Inflammatory macrophage treated with lipopolysaccharide for 4 hours (primary cell): Measurements from ENCODE around the gene BRD1.
"Not testable (repeated sequence)": the region's sequence is repeated elsewhere in the genome, so short reads cannot be mapped to it uniquely, and the experiment has no call there.

Experiments used
- DNase-seq: peaks from one replicate; pipeline ENCODE4 v3.0.0-alpha.2; 2020

The BRD1 gene

GRCh38 chr22:49781886-49782285 lies 45.8 kb downstream of the BRD1 start:
- not testable (repeated sequence) for DNase-seq

GRCh38 chr22:49781289-49781782 lies 46.3 kb downstream of the BRD1 start:
- no peak for DNase-seq

DNA sequence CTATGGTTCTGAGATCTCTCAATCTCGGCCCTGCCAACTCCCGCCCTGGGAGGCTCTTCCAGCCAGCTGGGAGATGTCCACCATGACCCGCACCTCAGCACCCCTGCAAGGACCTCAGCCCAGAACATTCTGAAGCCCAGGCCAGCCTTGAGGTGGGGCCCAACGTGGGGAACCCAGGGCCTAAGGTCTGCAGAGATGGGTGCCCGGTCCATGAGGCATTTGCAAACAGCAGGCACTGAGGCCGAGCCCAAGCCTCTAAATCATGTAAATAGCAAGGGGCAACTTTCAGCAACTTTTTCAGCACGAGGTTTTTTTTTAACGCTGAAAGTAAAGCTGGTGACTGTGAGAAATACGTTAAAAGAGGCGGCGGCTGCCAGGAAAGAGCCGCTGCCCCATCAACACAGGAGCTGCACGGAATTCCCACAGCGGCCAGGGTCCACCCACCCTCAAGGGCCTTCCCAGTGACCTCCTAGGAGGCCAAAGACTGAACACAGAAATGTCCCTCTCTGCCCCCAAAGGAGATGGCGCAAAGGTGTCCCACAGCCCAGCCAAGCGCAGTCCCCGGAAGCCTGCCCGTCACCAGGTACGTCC lies 46.9 kb downstream of the BRD1 start:
- no peak for DNase-seq

GRCh38 chr22:49779853-49780697 lies 47.6 kb downstream of the BRD1 start:
- peak; percentile 53 for DNase-seq

DNA sequence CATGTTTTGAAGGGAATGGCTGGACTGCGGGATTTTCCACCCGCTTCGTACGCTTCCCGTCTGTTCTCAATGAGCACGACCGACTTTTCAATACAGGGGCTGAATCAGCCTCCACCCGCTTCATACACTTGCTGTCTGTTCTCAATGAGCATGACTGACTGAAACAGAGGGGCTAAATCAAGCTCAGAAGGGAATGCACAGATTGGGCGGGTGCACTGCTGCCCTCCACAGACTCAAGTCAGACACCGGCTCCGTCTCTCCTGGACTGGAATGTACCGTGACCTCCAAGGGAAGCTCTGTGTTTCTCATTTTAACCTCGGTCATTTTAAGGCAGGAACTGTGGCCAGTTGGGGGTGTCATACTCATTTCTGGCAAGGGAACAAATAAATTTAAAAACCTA lies 48.5 kb downstream of the BRD1 start:
- no peak for DNase-seq

GRCh38 chr22:49777569-49778249 lies 50.0 kb downstream of the BRD1 start:
- no peak for DNase-seq

DNA sequence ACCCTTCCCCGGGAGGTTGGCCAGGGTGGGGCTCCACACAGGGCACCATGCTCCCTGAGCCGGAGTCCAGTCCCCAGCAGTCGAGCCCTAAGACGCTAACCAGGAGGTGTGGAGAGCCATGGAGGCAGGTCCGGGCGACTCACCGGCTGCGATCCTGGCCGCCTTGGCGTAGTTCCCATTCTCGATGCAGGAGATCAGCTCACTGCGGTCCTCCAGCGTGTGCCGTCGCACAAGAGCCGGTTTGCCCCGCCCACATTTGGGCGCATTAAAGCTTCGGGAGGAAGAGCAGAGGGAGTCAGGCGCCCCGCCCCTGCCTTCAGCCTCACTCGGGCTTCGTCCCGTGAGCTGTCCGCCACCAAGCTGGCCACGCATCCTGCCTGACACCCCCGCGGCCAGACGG lies 50.8 kb downstream of the BRD1 start:
- DNase-seq: no peak

DNA sequence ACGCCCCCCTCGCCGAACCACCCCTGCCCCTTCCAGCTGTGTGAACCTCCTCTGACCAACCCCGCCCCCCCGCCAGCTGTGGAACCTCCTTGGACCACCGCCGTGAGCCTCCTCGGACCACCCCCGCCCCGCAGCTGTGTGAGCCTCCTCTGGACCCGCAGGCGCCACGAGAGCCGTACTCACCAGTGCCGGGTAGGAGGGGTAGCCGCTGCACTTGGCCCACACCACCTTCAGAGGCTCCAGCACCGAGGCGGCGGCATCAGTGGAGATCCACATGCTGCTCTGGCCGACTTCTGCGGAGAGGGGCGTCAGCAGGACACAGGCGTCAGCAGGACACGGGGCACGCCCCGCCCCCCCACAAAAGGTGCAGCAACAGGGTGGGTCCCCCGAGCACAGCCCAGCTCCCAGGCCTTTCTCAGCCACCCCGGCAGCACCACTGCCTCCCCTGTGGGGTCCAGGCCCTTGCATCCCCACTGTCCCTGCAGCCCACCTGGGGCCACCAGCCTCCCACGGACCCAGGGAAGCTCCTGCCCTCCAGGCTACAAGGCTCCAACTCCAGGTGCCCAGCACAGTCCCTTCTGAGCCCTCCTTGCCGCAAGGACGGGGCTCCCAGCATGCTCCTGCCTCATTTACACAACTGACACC lies 51.7 kb downstream of the BRD1 start:
- no peak for DNase-seq

DNA sequence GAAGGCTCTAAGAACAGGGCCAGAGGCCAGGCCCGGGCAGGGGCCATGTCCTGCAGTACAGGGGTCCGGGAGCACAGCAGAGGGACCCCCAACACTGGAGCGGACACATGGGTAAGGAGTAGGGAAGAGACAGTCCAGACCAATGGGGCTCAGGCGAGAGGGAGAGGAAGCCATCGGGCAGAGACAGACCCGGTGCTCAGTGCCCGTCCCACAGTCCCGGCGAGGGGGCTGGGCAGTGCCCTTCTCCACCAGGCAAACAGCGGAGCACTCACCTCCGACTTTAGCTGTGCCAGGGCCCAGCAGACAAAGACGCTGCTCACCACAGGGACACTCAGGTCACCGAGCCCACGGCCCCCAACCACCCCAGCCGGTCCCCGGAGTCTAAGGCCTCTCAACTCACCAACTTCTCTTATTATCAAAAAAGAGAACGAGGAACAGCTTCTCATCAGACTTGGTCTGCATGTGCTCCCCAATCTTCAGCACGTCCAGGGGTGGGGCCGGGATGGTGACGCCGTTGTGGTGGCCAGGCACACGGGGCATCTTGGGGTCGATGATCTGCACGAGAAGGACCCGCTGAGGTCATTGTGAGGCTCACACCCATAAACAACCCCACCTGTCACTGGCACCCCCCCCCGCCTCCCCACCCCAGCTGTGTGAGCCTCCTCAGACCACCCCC lies 52.3 kb downstream of the BRD1 start:
- DNase-seq: no peak

GRCh38 chr22:49774499-49775151 lies 53.0 kb downstream of the BRD1 start:
- DNase-seq: no peak

DNA sequence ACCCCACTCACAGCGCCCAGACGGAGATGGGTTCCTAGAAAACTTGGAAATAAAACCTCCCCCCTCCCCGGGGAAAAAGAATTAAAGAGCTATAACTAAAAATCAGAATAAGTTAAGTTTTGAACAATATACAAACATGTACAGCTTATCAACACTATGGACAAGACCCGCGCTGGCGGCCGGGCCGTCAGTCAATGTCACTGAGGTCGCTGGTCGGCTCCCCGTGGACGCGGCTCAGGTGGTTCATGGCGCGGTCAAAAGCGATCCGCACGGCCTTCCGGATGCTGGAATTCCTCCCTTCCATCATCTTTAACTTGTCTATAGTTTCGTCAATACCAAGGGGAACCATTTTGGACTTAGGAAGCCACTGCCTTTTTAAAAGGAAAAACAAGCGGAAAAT lies 53.6 kb downstream of the BRD1 start:
- no peak for DNase-seq

GRCh38 chr22:49773531-49773930 lies 54.1 kb downstream of the BRD1 start:
- DNase-seq: no peak

- DNase-seq: no peak
Observed at GRCh38 chr22:49772692-49773091, 55.0 kb downstream of the BRD1 start.

GRCh38 chr22:49771266-49772065 lies 56.2 kb downstream of the BRD1 start:
- DNase-seq: no peak

DNA sequence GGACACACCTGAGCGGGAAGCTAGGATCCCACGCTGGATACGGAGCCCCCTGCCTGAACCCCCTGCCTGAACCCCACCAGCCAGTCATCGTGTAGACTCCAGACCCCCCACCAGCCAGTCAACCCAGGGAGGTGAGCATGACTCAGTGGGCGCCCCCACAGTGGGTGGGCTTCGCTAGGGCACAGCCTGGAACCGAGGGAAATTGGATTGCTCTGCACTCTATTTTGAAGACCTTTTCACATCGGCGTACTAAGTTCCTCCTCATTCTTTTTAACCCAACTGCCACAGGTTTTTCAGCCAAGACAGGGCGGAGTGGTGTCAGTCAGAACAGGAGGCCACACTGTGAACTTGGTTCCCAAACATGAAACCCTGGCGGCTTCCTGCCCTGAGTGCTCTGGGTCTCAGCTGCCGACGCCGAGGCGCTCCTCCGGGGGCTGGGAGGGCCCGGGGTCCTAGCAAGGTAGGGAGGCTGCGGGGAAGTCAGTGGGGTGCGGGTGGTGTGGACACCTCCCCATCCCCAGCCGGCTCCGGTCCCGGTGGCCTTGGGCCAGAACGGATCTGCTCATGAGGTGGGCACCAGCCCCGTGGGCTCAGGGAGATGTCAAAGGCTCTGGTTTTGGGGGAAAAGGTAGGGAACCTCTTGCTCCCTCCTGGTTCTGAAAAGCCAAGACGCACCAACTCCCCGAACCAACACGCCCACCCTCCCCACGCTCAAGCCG lies 57.0 kb downstream of the BRD1 start:
- no peak for DNase-seq

- DNase-seq: no peak
Observed at GRCh38 chr22:49769691-49770546, 57.8 kb downstream of the BRD1 start.

DNA sequence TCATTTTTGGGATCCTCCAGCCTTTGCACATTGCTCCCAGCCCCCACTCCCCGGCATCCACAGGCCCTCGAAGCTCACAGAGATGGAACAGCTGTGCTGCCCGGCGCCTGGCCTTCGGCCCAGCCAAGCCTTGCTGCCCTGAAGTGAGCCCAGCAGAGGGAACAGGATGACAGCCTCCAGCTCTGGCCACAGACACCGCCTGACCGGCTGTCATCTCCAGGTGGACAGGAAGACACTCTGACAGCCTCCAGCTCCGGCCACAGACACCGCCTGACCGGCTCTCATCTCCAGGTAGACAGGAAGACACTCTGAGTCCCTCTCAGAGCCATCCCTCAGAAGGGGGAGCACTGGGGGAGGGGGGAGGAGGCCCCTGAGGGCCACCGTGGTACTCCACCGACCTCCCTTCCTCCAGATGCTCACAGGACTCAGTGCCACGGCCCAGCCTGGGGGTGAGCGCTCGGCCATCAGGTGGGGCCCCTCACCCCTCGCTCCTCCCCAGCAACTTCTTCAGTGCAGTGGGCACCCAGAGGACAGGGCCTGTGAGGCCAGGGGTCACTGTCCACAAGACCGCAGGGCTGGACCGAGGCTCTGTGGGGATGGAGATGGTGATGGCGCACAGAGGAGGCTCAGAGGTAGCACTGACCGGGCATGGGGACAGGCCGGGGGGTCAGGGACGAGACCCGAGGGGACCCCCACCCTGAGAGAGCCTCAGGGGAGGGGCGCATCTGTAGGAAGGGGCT lies 58.6 kb downstream of the BRD1 start:
- no peak for DNase-seq

DNA sequence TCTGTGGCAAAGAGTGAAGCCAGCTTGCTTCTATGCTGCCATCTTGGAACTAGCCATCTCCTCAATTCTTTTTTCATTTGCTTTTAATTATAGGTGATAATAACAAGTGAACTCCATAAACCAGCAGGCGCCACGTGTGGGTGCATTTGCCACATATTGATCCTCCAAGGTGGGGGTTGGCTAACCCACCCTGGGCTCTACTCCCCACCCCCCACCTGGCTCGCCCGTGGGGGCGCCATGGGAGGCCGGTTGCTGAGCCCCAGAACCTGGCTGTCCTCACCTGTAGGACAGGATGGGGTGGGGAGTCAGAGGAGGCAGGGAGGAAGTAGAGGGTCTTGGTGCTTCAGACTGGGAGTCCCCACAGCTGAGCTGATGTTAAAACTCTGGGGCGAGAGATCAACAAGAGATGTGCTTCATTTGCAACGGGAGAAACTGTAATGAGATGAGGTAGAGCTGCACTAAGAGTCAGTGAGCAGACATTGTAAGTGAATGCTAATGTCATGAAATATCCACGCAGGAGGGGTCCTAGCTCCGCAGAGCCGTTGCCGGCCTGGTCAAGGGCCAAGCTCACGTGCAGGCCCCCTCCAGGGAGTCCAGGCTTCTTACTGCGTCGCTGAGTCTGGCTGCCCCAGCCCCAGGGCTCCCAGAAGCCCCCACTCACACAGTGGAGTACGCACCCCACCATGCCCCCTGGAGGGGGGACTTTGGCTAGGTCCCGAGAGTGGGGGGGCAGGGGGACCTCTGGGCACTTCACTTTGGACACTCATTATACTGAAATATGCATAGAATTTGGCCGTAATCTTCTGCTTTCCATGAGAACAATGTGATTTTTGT lies 59.4 kb downstream of the BRD1 start:
- no peak for DNase-seq
